Mesendoderm (in vitro differentiated cells): Measurements from ENCODE around the gene ITGB1BP2.
"Not testable (repeated sequence)": the region's sequence is repeated elsewhere in the genome, so short reads cannot be mapped to it uniquely, and the experiment has no call there.

Source experiments
- DNase-seq: peaks from one replicate; pipeline ENCODE4 v3.0.0; 2013
- H2AK5ac ChIP-seq: 2 replicates; pipeline ENCODE4 v1.6.1; 2013; ENCODE audit warnings: low read length, inconsistent platforms
- H2BK120ac ChIP-seq: 2 replicates; pipeline ENCODE4 v1.6.1; 2013; ENCODE audit warnings: low read depth, mild to moderate bottlenecking, low read length, moderate library complexity, mixed read lengths
- H2BK15ac ChIP-seq: replicated peaks from 2 replicates; pipeline ENCODE4 v1.6.1; 2013; ENCODE audit warnings: low read depth, mild to moderate bottlenecking, moderate library complexity
- H2BK5ac ChIP-seq: 2 replicates; pipeline ENCODE4 v1.6.1; 2013; ENCODE audit warnings: low read length, inconsistent platforms
- H3K18ac ChIP-seq: 2 replicates; pipeline ENCODE4 v1.6.1; 2013; ENCODE audit warnings: mild to moderate bottlenecking, low read length, mixed read lengths
- H3K23ac ChIP-seq: one replicate; pipeline ENCODE4 v1.6.1; 2013; ENCODE audit warnings: low read length
- H3K27ac ChIP-seq: 2 replicates; pipeline ENCODE4 v1.5.1; 2013; ENCODE audit warnings: low read depth, mild to moderate bottlenecking, inconsistent platforms, low read length, moderate library complexity
- H3K27me3 ChIP-seq: 2 replicates; pipeline ENCODE4 v1.6.1; 2013; ENCODE audit warnings: low read length, control low read depth, mild to moderate bottlenecking, inconsistent platforms; ENCODE audit not compliant: insufficient read depth, poor library complexity
- H3K36me3 ChIP-seq: 2 replicates; pipeline ENCODE4 v1.6.1; 2013; ENCODE audit warnings: low read length, inconsistent platforms; ENCODE audit not compliant: control insufficient read depth, insufficient read depth
- H3K4ac ChIP-seq: one replicate; pipeline ENCODE4 v1.6.1; 2013; ENCODE audit warnings: low read depth, mild to moderate bottlenecking, low read length, moderate library complexity
- H3K4me1 ChIP-seq: 2 replicates; pipeline ENCODE4 v1.6.1; 2013; ENCODE audit warnings: low read depth, low read length, inconsistent platforms; ENCODE audit not compliant: control insufficient read depth
- H3K4me2 ChIP-seq: 2 replicates; pipeline ENCODE4 v1.6.1; 2013; ENCODE audit warnings: low read length
- H3K4me3 ChIP-seq: 2 replicates; pipeline ENCODE4 v1.5.1; 2013; ENCODE audit warnings: mild to moderate bottlenecking, low read length
- H3K56ac ChIP-seq: one replicate; pipeline ENCODE4 v1.6.1; 2013; ENCODE audit warnings: low read length
- H3K79me1 ChIP-seq: 2 replicates; pipeline ENCODE4 v1.6.1; 2013; ENCODE audit warnings: low read length, inconsistent platforms
- H3K79me2 ChIP-seq: 2 replicates; pipeline ENCODE4 v1.6.1; 2013; ENCODE audit warnings: mild to moderate bottlenecking, low read length; ENCODE audit not compliant: control insufficient read depth, insufficient read depth
- H3K9ac ChIP-seq: 2 replicates; pipeline ENCODE4 v1.6.1; 2013; ENCODE audit warnings: low read length, inconsistent platforms
- H4K5ac ChIP-seq: one replicate; pipeline ENCODE4 v1.6.1; 2013; ENCODE audit warnings: low read length
- H4K8ac ChIP-seq: one replicate; pipeline ENCODE4 v1.6.1; 2013; ENCODE audit warnings: low read depth, mild to moderate bottlenecking, control low read depth, low read length, moderate library complexity
- WGBS: extraction: QIAGEN DNeasy Blood & Tissue Kit; methylation state at CpG from one replicate; pipeline ENCODE4 v1.1.7; 2013; ENCODE audit warnings: low lambda C conversion rate, missing lambda C conversion rate; ENCODE audit not compliant: insufficient coverage; ENCODE audit errors: extremely low coverage; 5-methylcytosine and 5-hydroxymethylcytosine counted together

ITGB1BP2 gene

DNA sequence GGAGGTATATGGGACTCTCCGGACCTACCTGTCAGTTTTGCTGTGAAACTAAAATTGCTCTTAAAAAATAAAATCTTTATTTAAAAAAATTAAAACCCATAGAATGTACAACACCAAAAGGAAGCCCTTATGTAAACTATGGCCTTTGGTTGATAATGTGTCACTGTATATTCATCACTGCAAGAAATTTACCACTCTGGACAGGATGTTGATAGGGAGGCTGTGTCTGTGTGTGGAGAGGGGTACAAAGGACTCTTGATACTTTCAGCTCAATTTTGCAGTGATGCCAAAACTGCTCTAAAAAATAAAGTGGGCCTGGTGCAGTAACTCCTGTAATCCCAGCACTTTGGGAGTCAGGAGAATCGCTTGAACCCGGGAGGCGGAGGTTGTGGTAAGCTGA lies 44.7 kb upstream of the ITGB1BP2 start:
- no CpG with 5 or more reads among the region's 4 CpGs for WGBS
- no peaks in the 10 kb centered on the region for H3K27me3 ChIP-seq
- no peak overlapping the region for H4K8ac ChIP-seq
- no peaks in the 10 kb centered on the region for H3K4me1 ChIP-seq
- H2BK15ac ChIP-seq = no peak overlapping the region
- no peak overlapping the region for H3K4ac ChIP-seq
- H2BK120ac ChIP-seq = no peak overlapping the region
- H3K23ac ChIP-seq = no peak overlapping the region
- no peak for DNase-seq
- no peak overlapping the region for H2BK5ac ChIP-seq
- peaks cover 13% of the 10 kb centered on the region for H3K79me2 ChIP-seq
- no peak overlapping the region for H3K18ac ChIP-seq
- H3K36me3 ChIP-seq = no peaks in the 10 kb centered on the region
- no peak overlapping the region for H3K27ac ChIP-seq
- no peak overlapping the region for H3K9ac ChIP-seq
- no peak overlapping the region for H3K4me2 ChIP-seq
- no peaks in the 10 kb centered on the region for H3K79me1 ChIP-seq
- H2AK5ac ChIP-seq = no peak overlapping the region
- no peak overlapping the region for H4K5ac ChIP-seq
- no peak overlapping the region for H3K4me3 ChIP-seq
- H3K56ac ChIP-seq = no peak overlapping the region

DNA sequence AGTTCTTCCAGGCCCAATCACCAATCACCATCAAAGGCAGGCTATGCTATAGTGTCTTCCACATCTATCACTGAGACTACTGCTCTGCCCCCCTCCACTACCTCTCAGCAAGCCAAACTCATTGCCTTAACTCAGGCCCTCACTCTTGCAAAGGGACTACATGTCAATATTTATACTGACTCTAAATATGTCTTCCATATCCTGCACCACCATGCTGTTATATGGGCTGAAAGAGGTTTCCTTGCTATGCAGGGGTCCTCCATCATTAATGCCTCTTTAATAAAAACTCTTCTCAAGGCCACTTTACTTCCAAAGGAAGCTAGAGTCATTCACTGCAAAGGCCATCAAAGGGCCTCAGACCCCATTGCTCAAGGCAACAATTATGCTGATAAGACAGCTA lies 32.9 kb upstream of the ITGB1BP2 start:
- not testable (repeated sequence) for DNase-seq, H2BK15ac ChIP-seq, H2BK5ac ChIP-seq, H2BK120ac ChIP-seq, H3K9ac ChIP-seq, H3K56ac ChIP-seq, H3K18ac ChIP-seq, H2AK5ac ChIP-seq, H3K4me3 ChIP-seq, H3K36me3 ChIP-seq, H3K4me2 ChIP-seq, H4K5ac ChIP-seq, H4K8ac ChIP-seq, H3K27ac ChIP-seq, H3K23ac ChIP-seq, H3K4ac ChIP-seq, H3K4me1 ChIP-seq, H3K79me2 ChIP-seq, H3K79me1 ChIP-seq, H3K27me3 ChIP-seq

DNA sequence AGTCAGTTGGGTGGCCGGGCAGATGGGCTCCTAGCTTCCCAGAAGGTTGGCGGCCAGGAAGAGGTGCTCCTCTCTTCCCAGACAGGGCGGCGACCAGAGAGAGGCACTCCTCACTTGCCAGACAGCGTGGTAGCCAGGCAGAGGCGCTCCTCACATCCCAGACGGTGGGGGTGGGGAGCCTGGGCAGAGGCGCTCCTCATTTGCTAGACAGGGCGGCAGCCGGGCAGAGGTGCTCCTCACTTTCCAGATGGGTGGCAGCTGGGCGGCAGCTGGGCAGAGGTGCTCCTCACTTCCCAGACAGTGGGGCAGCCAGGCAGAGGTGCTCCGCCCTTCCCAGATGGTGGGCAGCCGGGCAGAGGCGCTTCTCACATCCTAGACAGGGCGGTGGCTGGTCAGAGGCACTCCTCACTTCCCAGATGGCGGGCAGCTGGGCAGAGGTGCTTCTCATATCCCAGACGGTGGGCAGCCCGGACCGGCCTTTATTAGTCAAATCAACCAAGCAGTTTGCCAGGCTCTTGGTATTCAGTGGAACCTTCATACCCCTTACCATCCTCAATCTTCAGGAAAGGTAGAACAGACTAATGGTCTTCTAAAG lies 31.7 kb upstream of the ITGB1BP2 start:
- no peaks in the 10 kb centered on the region for H3K27me3 ChIP-seq
- no peak overlapping the region for H3K4me3 ChIP-seq
- no peak overlapping the region for H3K27ac ChIP-seq
- H3K4me1 ChIP-seq = no peaks in the 10 kb centered on the region
- no peak overlapping the region for H3K4ac ChIP-seq
- H4K5ac ChIP-seq = no peak overlapping the region
- no peak overlapping the region for H2AK5ac ChIP-seq
- H2BK15ac ChIP-seq = no peak overlapping the region
- H3K4me2 ChIP-seq = no peak overlapping the region
- DNase-seq = no peak
- no peak overlapping the region for H4K8ac ChIP-seq
- no peak overlapping the region for H3K56ac ChIP-seq
- no peak overlapping the region for H2BK120ac ChIP-seq
- H3K18ac ChIP-seq = no peak overlapping the region
- H3K23ac ChIP-seq = no peak overlapping the region
- H3K79me1 ChIP-seq = no peaks in the 10 kb centered on the region
- H3K36me3 ChIP-seq = no peaks in the 10 kb centered on the region
- WGBS = no CpG with 5 or more reads among the region's 19 CpGs
- H2BK5ac ChIP-seq = no peak overlapping the region
- no peak overlapping the region for H3K9ac ChIP-seq
- no peaks in the 10 kb centered on the region for H3K79me2 ChIP-seq

DNA sequence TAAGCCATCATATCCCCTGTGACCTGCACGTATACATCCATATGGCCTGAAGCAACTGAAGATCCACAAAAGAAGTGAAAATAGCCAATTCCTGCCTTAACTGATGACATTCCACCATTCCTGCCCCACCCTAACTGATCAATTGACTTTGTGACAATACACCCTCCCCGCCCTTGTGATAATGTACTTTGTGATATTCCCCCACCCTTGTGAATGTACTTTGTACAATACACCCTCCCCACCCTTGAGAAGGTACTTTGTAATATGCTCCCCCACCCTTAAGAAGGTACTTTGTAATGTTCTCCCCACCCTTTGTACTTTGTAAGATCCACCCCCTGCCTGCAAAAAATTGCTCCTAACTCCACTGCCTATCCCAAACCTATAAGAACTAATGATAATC lies 29.2 kb upstream of the ITGB1BP2 start:
- H3K27ac ChIP-seq, H3K79me1 ChIP-seq, H3K27me3 ChIP-seq, H3K9ac ChIP-seq, H2BK120ac ChIP-seq, H4K8ac ChIP-seq, H3K56ac ChIP-seq, H3K79me2 ChIP-seq, H3K18ac ChIP-seq, DNase-seq, H3K4me3 ChIP-seq, H2BK5ac ChIP-seq, H2AK5ac ChIP-seq, H2BK15ac ChIP-seq, H4K5ac ChIP-seq, H3K23ac ChIP-seq, H3K4me2 ChIP-seq, H3K36me3 ChIP-seq, H3K4me1 ChIP-seq, H3K4ac ChIP-seq: not testable (repeated sequence)
- no CpG with 5 or more reads among the region's 2 CpGs for WGBS

DNA sequence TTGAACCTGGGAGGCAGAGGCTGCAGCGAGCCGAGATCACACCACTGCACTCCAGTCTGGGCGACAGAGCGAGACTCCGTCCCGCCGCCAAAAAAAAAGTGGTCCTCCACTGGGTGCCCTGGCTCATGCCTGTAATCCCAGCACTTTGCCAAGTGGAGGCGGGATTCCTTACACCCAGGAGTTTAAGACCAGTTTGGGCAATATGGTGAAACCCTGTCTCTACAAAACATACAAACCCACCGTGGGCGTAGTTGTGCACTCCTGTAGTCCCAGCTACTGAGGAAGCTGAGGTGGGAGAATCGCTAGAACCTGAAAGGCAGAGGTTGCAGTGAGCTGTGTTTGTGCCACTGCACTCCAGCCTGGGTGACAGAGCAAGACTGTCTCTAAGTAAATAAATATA lies 20.2 kb upstream of the ITGB1BP2 start:
- not testable (repeated sequence) for H2AK5ac ChIP-seq, H2BK5ac ChIP-seq, H3K79me1 ChIP-seq, H4K5ac ChIP-seq, H3K56ac ChIP-seq, H3K18ac ChIP-seq, H3K36me3 ChIP-seq, H3K4me1 ChIP-seq, H3K27me3 ChIP-seq, H3K4me3 ChIP-seq, H3K4ac ChIP-seq, H3K23ac ChIP-seq, H2BK15ac ChIP-seq, H3K4me2 ChIP-seq, H3K9ac ChIP-seq, H3K27ac ChIP-seq, H2BK120ac ChIP-seq, DNase-seq, H4K8ac ChIP-seq
- H3K79me2 ChIP-seq = peaks cover 24% of the 10 kb centered on the region
- no CpG with 5 or more reads among the region's 11 CpGs for WGBS
